GM21825 (cell line): ENCODE measurements around the gene CDH23.

Experiments used
- ATAC-seq: cut with Tn5 transposase; IDR thresholded peaks from one replicate; pipeline ENCODE4 v1.9.1; 2021; ENCODE audit warnings: mild to moderate bottlenecking, moderate library complexity; ENCODE audit not compliant: unreplicated experiment

The CDH23 gene

DNA sequence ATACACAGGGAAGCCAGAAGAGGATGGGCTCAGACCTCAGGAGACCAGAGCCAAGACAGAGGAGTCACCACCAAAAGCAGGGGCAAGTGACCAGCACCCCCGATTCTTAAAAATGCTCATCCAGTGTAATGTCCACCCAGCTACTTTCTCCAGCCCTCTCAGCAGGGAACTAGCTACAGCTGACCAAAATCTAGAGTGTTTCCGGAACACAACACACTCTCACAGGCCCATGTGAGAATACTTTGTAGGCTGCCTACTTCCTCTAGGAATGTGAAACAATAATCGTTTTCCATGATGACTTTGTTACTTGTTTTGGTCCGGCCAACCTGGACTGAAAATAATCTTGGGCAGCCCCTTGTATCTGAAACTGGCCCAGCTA, 439.9 kb downstream of the CDH23 start:
- peak; percentile 32 for ATAC-seq

DNA sequence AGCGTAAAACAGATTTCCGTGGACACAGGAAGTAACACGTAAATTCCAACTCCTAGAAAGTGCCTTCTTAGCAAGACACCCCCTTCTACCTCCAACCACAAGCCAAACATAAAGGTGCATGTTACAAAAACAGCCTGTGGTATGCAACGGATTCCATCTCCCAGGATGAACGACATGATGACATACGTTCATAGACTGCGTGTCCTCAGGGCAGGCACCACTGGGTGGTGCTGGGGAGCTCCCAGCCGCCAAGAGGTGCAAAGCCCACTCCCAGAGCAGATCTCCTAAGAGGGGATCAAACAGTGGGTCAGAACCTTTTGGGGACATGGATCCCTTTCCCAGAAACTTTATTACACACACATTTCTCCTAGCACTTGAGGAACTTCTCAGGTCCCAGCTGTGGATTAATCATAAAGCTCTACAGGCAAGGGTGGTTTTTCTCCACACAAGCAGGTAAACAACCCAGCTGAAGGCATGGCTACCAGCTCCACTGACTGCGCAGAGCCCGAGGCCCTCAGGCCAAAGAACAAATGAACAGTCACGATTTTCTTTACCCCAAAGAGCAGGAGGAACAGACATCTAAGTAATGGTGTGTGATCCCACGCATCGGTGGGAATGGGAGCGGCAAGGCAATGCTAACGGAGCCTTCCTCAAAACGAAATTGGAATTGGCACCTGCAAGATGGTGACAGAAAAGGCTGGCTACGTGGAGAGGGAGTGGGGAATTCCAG, 440.5 kb downstream of the CDH23 start:
- no peak for ATAC-seq

DNA sequence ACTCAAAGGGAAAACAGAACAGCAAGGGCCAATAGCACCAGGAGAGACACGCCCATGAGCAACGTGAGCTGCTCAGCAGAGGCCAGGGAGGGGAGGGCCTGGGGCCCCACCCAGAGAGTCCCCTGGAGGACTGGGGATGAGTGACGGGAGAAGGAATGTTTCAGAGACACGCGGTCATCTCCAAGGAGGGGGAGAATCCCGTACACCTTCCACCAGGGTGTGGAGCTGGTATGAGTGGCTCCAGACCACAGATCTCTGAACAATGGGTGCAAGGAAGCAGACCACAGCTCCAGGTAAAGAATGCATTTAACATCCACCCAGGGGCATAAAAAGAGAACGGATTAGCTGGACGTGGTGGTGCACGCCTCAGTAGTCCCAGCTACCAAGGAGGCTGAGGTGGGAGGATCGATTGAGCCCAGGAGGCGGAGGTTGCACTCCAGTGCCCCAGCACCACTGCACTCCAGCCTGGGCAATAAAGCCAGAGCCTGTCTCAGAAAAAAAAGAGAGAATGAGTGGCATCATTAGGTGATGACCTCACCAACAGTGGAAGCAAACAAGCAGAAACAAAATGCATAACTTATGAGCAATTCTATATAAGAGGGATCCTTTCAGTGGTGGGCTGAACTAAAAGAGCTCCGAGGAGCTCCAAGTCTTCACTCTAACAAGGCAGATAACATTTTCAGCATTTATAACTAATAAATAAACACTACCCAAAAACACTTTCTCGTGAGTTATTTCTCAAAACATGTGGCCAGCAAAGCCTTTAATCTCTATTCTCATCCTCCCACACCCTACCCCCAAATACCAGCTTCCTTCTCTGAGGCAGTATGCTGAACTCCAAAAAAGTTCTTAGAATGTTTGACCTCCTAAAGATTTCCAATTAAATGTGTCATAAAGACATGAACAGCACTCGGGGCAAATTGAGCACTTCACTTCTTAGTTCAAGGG, 441.8 kb downstream of the CDH23 start:
- no peak for ATAC-seq

DNA sequence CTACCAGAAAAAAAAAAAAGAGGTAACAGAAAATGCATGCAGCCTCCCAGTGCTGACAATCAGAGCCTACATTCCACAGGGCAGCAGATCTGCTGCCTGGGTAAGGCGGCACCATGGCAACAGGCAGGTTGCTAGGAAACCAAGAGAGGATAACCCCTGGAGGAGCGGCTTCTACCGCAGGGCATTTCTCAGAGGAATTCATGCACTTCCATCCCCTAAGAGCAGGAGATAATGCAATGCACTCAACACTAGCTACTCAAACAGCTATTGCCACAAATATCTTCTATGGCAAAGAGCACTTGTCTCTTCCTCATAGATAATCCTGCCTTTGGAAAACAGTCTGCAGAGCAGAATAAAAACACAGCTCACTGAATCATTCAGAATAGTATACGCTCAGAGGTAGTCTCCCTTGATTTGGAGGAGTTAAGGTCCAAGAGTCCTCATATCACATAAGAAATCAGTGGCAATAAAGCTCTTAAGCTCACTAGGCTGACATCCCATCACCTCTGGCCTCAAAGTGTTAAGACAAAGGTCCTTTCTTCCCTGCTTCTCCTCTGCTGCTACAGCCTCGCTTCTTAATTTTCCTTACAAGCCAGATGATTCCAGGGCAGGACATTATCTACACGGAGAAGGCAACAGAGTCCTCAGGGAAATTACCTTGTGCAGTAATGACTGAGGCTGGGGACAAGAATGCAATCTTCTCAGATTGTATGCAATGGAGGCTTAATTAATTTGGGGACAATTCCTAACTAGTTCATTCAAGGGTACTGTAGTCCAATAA, 443.6 kb downstream of the CDH23 start:
- ATAC-seq, result no peak

DNA sequence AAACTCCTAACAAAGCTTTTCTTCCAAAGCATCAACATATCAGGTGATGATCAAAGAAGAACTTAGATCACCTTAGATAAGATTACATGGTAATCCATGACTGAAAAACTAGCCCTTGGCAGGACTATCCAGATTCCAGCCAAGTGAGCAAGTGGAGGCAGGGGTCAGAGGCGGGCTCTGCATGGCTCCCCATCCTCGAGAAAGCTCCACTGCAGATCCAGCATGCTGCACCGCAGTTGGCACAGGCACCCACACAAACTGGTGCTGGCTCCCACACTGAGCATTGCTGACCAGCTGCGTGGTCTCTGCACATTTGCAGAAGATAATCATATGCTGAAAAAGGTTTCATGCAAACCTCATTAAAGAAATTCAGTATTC, 444.2 kb downstream of the CDH23 start:
- no peak for ATAC-seq

DNA sequence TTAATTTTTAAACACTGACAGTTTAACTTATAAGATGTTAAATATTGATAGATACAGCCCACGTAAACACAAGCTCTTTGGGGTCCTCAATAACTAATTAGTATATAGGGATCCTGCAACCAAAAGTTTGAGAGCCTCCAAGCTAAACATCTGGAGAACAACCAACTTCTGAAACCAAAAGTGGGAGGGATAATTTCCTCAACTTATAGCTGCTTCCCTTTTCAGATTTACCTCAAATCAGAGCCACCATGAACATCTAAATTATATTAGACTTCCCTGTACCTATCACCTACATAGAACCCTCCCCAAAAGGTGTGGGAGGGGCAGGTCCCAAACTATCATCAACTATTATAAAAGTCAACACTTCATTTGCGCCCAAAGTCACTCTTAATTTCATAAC, 445.7 kb downstream of the CDH23 start:
- ATAC-seq, result no peak

DNA sequence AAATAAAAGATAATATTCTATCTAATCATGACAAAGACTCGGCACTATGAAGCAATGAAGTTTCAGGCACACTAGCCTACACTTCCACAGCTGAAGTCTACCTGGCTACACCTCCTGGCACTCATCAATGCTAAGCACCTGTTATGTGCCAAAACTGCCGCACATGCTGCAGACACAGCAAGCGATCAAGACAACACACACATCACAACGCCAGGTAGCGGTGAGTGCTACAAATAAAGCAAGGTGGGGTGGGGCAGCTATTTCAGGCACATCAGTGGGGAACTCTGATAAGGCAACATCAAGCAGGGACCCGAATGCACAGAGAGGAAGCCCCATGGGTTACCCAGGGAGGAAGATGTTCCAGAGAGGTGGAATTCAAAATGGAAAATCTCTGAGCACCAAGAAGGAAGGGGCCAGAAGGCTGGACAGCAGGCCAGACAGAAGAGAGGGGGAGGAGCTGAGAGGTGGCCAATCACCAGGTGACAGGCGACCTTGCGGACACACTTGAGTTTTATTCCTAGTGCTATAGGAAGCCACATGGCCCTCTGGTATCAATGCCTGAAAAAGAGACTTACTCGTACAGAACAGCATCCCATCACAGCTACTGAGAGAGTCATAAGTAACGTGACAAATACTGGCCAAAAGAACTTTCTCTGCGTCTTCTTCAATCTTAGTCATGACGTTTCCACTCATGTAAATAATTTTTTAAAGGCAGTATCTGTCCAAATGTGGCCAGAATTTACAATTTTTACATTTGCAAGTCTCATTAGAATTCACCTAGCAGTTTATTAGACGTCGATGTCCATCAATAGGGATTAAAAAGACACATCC, 446.4 kb downstream of the CDH23 start:
- ATAC-seq, result no peak

DNA sequence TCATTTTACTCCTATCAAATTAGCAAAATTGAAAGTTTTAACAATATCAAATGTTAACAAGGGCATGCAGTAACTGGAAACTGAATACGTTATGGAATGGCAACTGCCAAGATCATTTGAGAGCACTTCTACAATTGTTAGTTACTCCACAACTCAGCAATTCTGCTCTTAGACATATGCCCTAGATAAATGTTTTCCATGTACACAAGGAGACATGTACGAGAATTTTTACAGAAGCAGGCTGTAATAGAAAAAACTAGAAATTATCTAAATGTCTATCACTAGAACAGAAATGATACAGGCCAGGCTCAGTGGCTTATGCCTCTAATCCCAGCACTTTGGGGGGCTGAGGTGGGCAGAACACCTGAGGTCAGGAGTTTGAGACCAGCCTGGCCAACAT, 447.4 kb downstream of the CDH23 start:
- ATAC-seq, result no peak

DNA sequence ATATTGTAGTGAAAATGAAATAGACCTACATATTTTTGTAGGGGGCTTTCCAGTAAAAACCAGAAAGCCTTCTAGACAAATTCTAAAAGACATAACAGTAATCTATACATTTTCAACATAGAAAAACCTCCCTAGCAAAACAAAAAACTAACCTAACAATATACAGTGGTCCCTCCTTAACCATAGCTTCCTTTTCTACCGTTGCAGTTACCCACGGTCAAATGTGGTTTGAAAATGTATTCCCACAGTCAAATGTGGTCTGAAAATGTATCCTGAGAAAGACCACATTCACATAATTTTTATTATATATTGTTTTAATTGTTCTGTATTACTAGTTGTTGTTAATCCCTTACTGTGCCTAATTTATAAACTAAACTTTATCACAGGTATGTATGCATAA, 448.0 kb downstream of the CDH23 start:
- ATAC-seq, result no peak

DNA sequence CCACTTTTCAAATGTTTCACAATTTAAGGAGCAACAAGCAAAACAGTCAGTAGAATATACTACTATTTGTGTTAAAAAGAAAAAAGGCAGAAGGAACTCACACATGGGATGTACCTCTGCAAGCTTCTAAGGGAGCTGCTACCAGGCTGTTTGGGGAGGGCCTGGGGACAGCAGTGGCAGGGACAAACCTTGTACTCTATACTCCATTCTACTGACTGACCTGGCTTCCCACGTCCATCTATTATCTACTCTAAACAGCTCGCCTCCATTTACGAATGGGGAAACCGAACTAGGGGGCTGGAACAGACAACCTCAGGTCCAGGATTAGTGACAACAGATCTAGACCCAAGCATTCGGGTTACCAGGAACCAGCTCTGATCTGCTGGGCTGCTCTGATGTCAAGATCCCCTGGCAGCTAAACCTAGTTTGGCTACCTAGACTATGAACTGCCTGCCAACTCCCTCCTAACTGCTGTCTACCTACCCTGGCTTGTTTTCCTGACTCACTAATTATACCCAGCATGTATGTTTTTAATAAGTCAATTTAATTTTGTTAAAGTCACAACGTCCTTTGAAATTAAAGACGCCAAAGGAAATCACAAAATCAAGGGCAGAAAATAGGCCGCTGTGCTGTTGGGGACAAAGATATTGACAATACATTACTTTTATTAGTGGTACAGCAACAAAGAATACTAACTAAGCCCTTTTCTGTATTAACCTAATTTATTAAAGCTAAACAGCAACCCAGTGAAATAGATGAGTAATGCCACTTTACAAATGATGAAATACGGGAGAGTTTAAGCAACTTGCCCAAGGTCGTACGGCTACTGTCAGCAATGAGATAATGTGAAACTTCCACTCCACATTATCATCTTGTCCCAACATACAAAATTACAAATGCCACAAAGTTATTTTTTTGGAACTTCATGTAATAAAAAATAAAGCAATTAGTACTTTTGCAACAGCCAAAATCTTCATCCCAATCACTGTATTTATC, 449.0 kb downstream of the CDH23 start:
- no peak for ATAC-seq

DNA sequence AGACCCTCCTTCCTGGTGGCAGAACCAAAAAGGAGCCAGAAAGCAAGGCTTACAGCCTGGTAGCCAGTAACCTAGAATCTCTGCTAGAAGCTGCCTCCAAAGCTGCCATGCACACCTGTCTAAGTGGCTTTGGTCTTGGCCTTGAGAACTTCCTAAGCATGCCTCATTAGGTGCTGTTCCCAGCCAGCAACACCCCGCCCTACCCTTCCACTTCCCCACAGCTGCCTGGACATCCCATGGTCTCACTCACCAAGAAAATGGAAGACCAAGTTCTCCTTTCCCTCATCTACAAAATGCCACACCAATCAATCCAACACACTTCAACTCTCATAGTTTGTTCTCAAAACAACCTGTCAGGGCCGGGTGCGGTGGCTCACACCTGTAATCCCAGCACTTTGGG, 450.1 kb downstream of the CDH23 start:
- no peak for ATAC-seq

DNA sequence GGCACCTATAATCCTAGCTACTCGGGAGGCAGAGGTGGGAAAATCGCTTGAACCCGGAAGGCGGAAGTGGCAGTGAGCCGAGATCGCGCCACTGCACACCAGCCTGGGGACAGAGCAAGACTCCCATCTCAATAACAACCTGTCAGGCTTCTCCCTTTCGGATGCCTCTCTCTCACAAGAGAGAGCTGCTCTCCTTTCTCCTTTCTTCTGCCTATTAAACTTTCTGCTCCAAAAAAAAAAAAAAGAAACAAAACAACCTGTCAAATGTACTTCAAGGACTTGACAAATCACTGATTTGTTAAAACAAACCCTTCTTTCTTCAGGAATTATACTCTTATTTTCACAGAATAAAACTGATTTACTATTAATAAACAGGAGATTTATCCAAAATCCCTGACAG, 450.7 kb downstream of the CDH23 start:
- ATAC-seq, result no peak

DNA sequence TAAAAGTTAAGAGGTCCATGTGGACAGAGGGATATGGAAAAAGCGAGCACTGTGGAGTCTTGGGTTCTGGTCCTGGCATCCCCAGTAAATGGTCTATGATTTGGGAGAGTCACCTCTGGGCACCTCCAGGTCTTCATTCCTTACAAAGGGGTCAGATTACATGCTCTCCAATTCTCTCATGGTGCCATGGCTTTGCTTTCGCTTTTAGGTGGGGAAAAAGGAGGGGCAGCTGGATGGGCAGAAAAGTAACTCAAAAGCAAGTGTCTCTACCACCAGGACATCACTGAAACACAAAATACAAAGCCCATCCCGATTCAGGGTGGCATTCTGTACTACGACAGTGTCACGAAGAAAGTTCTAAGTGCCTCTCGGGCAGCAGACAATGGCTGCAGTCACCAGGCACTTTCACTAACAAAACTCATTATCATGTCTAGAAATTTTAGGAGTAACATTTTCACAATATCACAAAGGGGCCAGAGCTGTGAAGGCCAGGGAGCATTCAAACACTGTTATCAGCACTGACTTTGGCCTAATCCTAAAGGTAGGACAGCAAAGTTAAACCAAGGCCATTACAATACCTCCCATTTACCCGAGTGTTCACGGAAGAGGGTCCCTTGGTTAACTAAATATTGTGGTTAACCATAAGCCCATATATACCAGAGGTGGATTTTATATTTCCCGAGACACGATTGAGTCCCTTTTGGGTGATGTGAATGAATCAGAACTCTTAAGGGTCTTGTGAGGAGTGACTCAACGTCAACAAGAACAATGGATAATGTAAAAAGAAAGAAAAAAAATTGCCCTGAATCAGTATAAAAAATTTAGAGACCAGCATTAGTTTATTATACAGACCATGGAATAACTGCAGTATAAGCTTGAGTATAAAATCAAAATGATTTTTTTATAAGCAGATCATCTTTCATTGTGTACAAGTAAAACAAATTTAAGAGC, 451.9 kb downstream of the CDH23 start:
- no peak for ATAC-seq

DNA sequence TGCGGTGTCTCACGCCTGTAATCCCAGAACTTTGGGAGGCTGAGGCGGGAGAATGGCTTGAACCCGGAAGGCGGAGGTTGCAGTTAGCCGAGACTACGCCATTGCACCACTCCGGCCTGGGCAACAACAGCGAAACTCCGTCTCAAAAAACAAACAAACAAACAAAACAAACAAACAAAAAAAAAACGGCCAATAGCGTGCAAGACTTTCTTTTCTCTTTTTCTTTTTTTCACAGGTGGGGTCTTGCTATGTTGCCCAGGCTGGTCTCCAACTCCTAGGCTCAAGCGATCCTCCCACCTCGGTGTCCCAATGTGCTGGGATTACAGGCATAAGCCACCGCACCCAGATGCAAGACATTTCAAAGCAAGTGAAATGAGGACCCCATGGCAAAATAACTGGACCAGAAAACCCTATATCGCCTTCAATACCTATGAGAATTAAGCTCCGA, 452.8 kb downstream of the CDH23 start:
- ATAC-seq, result no peak

DNA sequence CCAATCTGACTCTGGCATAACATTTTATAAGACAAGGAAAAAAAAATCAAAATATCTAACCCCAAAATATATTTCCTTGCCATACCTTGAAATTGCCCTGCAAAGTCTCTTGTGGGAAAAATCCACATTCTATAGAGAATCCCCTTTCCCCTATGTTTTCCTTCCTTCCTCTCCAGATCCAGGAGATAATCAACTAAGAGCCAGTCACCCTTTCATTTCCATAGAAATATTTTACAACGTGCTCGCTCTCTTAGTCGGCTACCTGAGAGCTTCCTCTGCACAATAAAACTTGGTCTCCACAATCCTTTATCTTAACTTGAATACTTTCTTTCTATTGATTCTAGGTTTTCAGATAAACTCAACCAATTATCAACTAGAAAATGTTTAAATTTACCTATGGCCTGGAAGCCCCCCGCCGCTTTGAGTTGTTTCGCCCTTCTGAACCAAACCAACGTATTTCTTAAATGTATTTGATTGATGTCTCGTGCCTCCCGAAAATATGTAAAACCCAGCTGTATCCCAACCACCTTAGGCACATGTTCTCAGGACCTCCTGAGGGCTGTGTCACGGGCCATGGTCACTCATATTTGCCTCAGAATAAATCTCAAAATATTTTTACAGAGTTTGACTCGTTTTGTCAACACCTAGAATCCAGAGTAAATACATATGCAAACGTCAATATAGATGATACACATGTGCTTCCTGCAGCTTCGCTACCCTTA, 453.5 kb downstream of the CDH23 start:
- no peak for ATAC-seq

DNA sequence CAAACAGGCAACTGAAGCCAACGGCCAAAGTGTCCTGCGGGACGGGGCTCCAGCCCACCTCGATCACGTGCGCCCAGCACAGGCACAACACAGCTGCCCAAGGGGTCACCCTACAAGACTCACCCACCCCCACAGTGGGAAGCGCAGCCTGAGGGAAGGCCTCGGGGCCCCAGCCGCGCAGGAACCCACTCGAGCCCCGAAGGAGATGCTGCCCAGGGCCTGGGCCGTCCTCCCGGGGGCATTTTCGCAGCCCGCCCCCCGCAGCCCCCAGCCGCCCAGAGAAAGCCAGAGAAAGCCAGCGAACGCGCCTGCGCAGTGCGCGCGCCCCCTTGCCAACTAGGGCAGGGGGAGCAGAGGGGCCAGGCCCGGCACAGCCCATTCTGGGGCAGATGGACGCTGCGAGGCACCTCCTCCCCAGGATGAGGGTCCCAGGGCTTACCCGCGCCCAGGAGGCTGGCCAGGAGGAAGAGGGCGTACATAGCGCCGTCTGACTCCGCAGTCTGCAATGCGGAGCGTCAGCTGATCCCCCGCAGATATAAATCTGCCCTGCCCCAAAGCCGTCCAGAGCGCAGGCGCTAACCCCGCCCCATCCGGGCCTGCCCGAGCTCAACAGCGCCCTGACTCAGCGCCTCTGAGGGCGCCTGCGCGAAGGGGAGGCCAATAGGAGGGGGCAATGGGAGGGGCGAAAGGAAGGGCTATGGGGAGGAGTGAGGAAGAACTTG, 454.2 kb downstream of the CDH23 start, which contains the start of gene PSAP:
Gene PSAP, minus strand, starts transcription at position 509 of the 722 bp plus-strand sequence. Its CDS starts 30 bp downstream, at position 479.
- peak; percentile 84 for ATAC-seq
